Erythroblast (primary cell): ENCODE data around the gene PGM1.

ENCODE experiments used
- GATA1 ChIP-seq: IDR thresholded peaks from 2 replicates; pipeline ENCODE4 v1.6.1; 2011; ENCODE audit warnings: low read depth, mild to moderate bottlenecking, control low read depth, low read length, moderate library complexity
- POLR2A ChIP-seq: IDR thresholded peaks from 2 replicates; pipeline ENCODE4 v1.6.1; 2011; ENCODE audit warnings: mild to moderate bottlenecking, low read length

DNA sequence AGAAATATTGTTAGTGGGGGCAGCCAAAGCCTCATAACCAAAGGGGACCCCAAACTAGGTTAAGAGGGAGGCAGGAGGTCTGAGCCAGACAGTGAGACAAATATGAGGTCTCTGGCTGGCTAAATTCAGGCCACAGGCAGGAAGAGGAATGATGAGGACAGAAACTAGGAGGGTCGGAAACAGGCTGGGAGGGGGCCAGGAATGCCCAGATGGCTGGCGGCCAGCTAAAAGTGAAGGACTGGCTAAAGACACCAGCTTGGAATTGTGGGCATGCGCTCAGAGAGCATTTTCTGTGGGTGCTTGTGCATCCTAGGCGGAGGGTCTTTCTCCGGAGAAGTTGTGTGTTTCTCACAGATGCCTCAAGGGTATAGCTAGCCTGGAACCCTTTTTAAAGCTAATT is 77.0 kb downstream of the PGM1 start:
- TF ChIP-seq POLR2A, result no peak
- TF ChIP-seq GATA1, result no peak
